HCT116 (cell line): Measurements from ENCODE around the gene TSPO. TPM values are rescaled to one million over a fixed set of nuclear protein-coding genes. Genes with fewer than 3 reads are reported as not detected.

Experiments
- ATAC-seq: fragments of 200-7000 bp; cut with Tn5 transposase; 2 replicates; pipeline ENCODE4 v1.9.1; 2020; ENCODE audit warnings: mild to moderate bottlenecking, moderate library complexity
- BruUV-seq: library from RNA; stranded (reverse); fragments of 400-500 nt; replicated peaks from 2 replicates; lab custom pipeline; 2021; lab: Mats Ljungman, UMichigan
- CTCF ChIA-PET: fragments of 300-600 bp; sonication (Branson Sonifier 250); formaldehyde crosslinking; loops from one replicate; lab custom pipeline; 2021; ENCODE audit warnings: antibody characterized with exemption; lab: Charles Lee
- POLR2A ChIA-PET: fragments of 300-600, 350-600 bp; sonication (Branson Sonifier 250); formaldehyde crosslinking; loops from one replicate; lab custom pipeline; 2021; ENCODE audit warnings: antibody characterized with exemption; lab: Charles Lee
- RAD21 ChIA-PET, 2 experiments: fragments of 300-600 bp; sonication (Branson Sonifier 250); formaldehyde crosslinking; loops; one replicate each; lab custom pipeline; 2023; ENCODE audit warnings: low total read pairs in 2 of 2; ENCODE audit not compliant: uncharacterized antibody in 2 of 2, unreplicated experiment in 2 of 2, low non-redundant PET in 1 of 2; lab: Charles Lee
- DNase-seq: peaks from one replicate; pipeline ENCODE4 v3.0.0-alpha.2; 2010; ENCODE audit warnings: low read depth, low spot score
- H2AFZ ChIP-seq: fragments of 200-600 bp; shearing (Covaris generic), sonication (generic); 2 replicates; pipeline ENCODE4 v1.6.1; 2017; ENCODE audit warnings: low read depth, mixed run types, mixed read lengths, antibody characterized with exemption, low read length; ENCODE audit not compliant: poor library complexity, severe bottlenecking
- H3K27ac ChIP-seq: 2 replicates; pipeline ENCODE4 v1.5.1; 2012; ENCODE audit warnings: low read depth, low read length
- H3K27me3 ChIP-seq: fragments of 200-600 bp; sonication (generic); 2 replicates; pipeline ENCODE4 v1.6.1; 2016; ENCODE audit warnings: mixed run types, low read length, mixed read lengths; ENCODE audit not compliant: insufficient read depth
- H3K36me3 ChIP-seq, 2 experiments: fragments of 200-500 bp in 1 of 2; fragments of 200-600 bp in 1 of 2; sonication (Bioruptor generic) in 1 of 2; sonication (generic) in 1 of 2; 2 replicates each; pipeline versions ENCODE4 v1.5.1 to v1.6.1; 2014 to 2016; ENCODE audit warnings: low read length in 2 of 2, inconsistent platforms in 1 of 2, mixed read lengths in 1 of 2, mixed run types in 1 of 2; ENCODE audit not compliant: insufficient read depth in 2 of 2, control insufficient read depth in 1 of 2
- H3K4me1 ChIP-seq, 2 experiments: fragments of 200-600 bp in 1 of 2; sonication (generic) in 1 of 2; 2 replicates each; pipeline versions ENCODE4 v1.5.1 to v1.6.1; 2012 to 2017; ENCODE audit warnings: low read length in 2 of 2, inconsistent platforms in 1 of 2, mild to moderate bottlenecking in 1 of 2, mixed read lengths in 1 of 2, mixed run types in 1 of 2, moderate library complexity in 1 of 2; ENCODE audit not compliant: insufficient read depth in 2 of 2, control insufficient read depth in 1 of 2
- H3K4me2 ChIP-seq: fragments of 200-600 bp; sonication (generic); 2 replicates; pipeline ENCODE4 v1.6.1; 2017; ENCODE audit warnings: mixed run types, low read length, mixed read lengths
- H3K4me3 ChIP-seq, 2 experiments: fragments of 200-600 bp in 1 of 2; sonication (generic) in 1 of 2; replicated peaks in 1 of 2; 2 replicates each; pipeline ENCODE4 v1.5.1; 2011 to 2016; ENCODE audit warnings: low read length in 2 of 2, control low read depth in 1 of 2, low read depth in 1 of 2, mild to moderate bottlenecking in 1 of 2, mixed read lengths in 1 of 2, mixed run types in 1 of 2
- H3K79me2 ChIP-seq: fragments of 200-600 bp; sonication (generic); 2 replicates; pipeline ENCODE4 v1.6.1; 2017; ENCODE audit warnings: mild to moderate bottlenecking, mixed run types, low read length, moderate library complexity, mixed read lengths; ENCODE audit not compliant: insufficient read depth
- H3K9ac ChIP-seq: fragments of 200-600 bp; sonication (generic); 2 replicates; pipeline ENCODE4 v1.6.1; 2016; ENCODE audit warnings: low read length, mixed read lengths
- H3K9me2 ChIP-seq: fragments of 200-600 bp; sonication (generic), shearing (Covaris generic); 2 replicates; pipeline ENCODE4 v1.6.1; 2017; ENCODE audit warnings: mixed run types, mild to moderate bottlenecking, moderate library complexity; ENCODE audit not compliant: insufficient read depth
- H3K9me3 ChIP-seq, 2 experiments: fragments of 200-500 bp in 1 of 2; fragments of 200-600 bp in 1 of 2; sonication (Bioruptor generic) in 1 of 2; sonication (generic) in 1 of 2; 2 replicates each; pipeline ENCODE4 v1.6.1; 2014 to 2017; ENCODE audit warnings: low read length in 2 of 2, mixed read lengths in 2 of 2, inconsistent platforms in 1 of 2, low read depth in 1 of 2, mild to moderate bottlenecking in 1 of 2, mixed run types in 1 of 2, moderate library complexity in 1 of 2; ENCODE audit not compliant: control insufficient read depth in 1 of 2, insufficient read depth in 1 of 2
- H4K20me1 ChIP-seq: fragments of 200-600 bp; sonication (generic), shearing (Covaris generic); 2 replicates; pipeline ENCODE4 v1.6.1; 2017; ENCODE audit warnings: mixed run types, mild to moderate bottlenecking, moderate library complexity; ENCODE audit not compliant: insufficient read depth
- ATF3 ChIP-seq: IDR thresholded peaks from 2 replicates; pipeline ENCODE4 v1.6.1; 2012
- CTCF ChIP-seq, 3 experiments: fragments of 200-600 bp in 1 of 3; sonication (generic) in 1 of 3; IDR thresholded peaks in 2 of 3; conservative IDR thresholded peaks in 1 of 3; 2 replicates each; pipeline ENCODE4 v1.5.1; 2012 to 2017; ENCODE audit warnings: low read depth in 2 of 3, low read length in 2 of 3, antibody characterized with exemption in 1 of 3, borderline replicate concordance in 1 of 3, control low read depth in 1 of 3, mild to moderate bottlenecking in 1 of 3, mixed read lengths in 1 of 3, mixed run types in 1 of 3, moderate library complexity in 1 of 3; ENCODE audit not compliant: insufficient read depth in 1 of 3
- EZH2phosphoT487 ChIP-seq: fragments of 200-600 bp; IDR thresholded peaks from 2 replicates; pipeline ENCODE4 v1.6.1; 2018; ENCODE audit warnings: antibody characterized with exemption, borderline replicate concordance
- RAD21 ChIP-seq: IDR thresholded peaks from 2 replicates; pipeline ENCODE4 v1.6.1; 2012; ENCODE audit warnings: low read depth, mild to moderate bottlenecking
- REST ChIP-seq: IDR thresholded peaks from 2 replicates; pipeline ENCODE4 v1.6.1; 2012; ENCODE audit warnings: low read depth
- SP1 ChIP-seq: IDR thresholded peaks from 2 replicates; pipeline ENCODE4 v1.6.1; 2012; ENCODE audit warnings: low read depth
- TCF7L2 ChIP-seq: IDR thresholded peaks from 2 replicates; pipeline ENCODE4 v1.7.0; 2011; ENCODE audit warnings: borderline replicate concordance, inconsistent platforms; ENCODE audit not compliant: insufficient read depth, insufficient read length; ENCODE audit errors: extremely low read depth
- intact Hi-C: fragments of 100-400 bp; cut with micrococcal nuclease; formaldehyde crosslinking; loops from 2 replicates; pipeline ENCODE4 v1.10.0; 2022
- total RNA-seq: library from RNA; stranded (reverse); gene quantifications from one replicate; pipeline ENCODE4 v1.2.1, GENCODE V29; 2021; ENCODE audit not compliant: unreplicated experiment

The TSPO gene
- total RNA-seq, 1 experiment from 2014 or later: 192 TPM

GRCh38 chr22:43106302-43106701 is 45.1 kb upstream of the TSPO start:
- POLR2A ChIA-PET: no interaction called here
- Histone ChIP-seq H3K4me3 (no peak overlapping the region), H3K9me2 (no peaks in the 10 kb centered on the region), H3K27ac (no peak overlapping the region), H3K27me3 (no peaks in the 10 kb centered on the region), H2AFZ (no peak overlapping the region), H3K79me2 (peaks cover under 1% of the 10 kb centered on the region; the same call in 1 of the 2 replicates), H3K9ac (no peak overlapping the region), H4K20me1 (no peaks in the 10 kb centered on the region), H3K9me3 (no peaks in the 10 kb centered on the region), H3K36me3 (no peaks in the 10 kb centered on the region), H3K4me2 (no peak overlapping the region), H3K4me1 (peaks cover 19 to 29% of the 10 kb centered on the region in 2 experiments)
- CTCF ChIA-PET: no interaction called here
- RAD21 ChIA-PET: interaction anchor here in 1 of 2 experiments (1.1 kb wide), 1 partner anchor 45 kb away, joined by 3 read pairs; the partner anchor contains the start of gene TSPO
- no peak for ATAC-seq
- no peak for TF ChIP-seq ATF3
- TF ChIP-seq RAD21: no peak
- TF ChIP-seq TCF7L2: no peak
- no peak for TF ChIP-seq CTCF (IDR thresholded peaks at IDR 0.05 in 2 of 3, conservative IDR thresholded peaks at IDR 0.05 in 1 of 3; ENCODE audit: borderline replicate concordance in 1 of 3, insufficient read depth in 1 of 3, low read depth in 2 of 3, low read length in 2 of 3)
- no peak for TF ChIP-seq REST
- no peak for TF ChIP-seq EZH2phosphoT487
- no peak for TF ChIP-seq SP1
- no peak for DNase-seq
- intact Hi-C loops: no loop called here
- no TSS peak for BruUV-seq
